Measurements from ENCODE around the gene KASH5.

- TF ChIP-seq EZH2 (IDR thresholded peaks at IDR 0.05; ENCODE audit: borderline replicate concordance, insufficient read depth, low read depth, low read length, poor library complexity, severe bottlenecking) (no peak), CTCF (IDR thresholded peaks at IDR 0.05) (no peak)
Observed at GRCh38 chr19:49356382-49356781, 31.7 kb upstream of the KASH5 start.

Measured in B cell (primary cell).